Cardiac muscle cell (in vitro differentiated cells and primary cell): ENCODE results near the gene SELENOS. TPM values are rescaled to one million over a fixed set of nuclear protein-coding genes. Genes with fewer than 3 reads are reported as not detected.

Experiments
- DNase-seq, 2 donors: peaks; one replicate each; pipeline versions ENCODE4 v3.0.0 to v3.0.0-alpha.2; 2010 to 2017; ENCODE audit warnings: low read depth in 1 of 2, low spot score in 1 of 2
- H3K27ac ChIP-seq: fragments of 200-600 bp; sonication (generic); 2 replicates; pipeline ENCODE4 v1.5.1; 2016
- H3K27me3 ChIP-seq: fragments of 200-600 bp; sonication (generic); 2 replicates; pipeline ENCODE4 v1.6.0; 2016; ENCODE audit warnings: control low read depth
- H3K36me3 ChIP-seq: fragments of 200-600 bp; sonication (generic); 2 replicates; pipeline ENCODE4 v1.5.1; 2016; ENCODE audit warnings: control low read depth
- H3K4me1 ChIP-seq: fragments of 200-600 bp; sonication (generic); 2 replicates; pipeline ENCODE4 v1.8.1; 2017; ENCODE audit warnings: low read depth, mild to moderate bottlenecking, mixed run types
- H3K4me3 ChIP-seq: fragments of 200-600 bp; sonication (generic); 2 replicates; pipeline ENCODE4 v1.5.1; 2016; ENCODE audit warnings: mild to moderate bottlenecking
- H3K9me3 ChIP-seq: fragments of 200-600 bp; sonication (generic); 2 replicates; pipeline ENCODE4 v1.5.1; 2017; ENCODE audit warnings: low read depth, mild to moderate bottlenecking, control low read depth
- polyA plus RNA-seq: library from polyadenylated mRNA; unstranded; fragments of >200 nt; fragmentation: Nextera tagmentation; extraction: Ambion mirVana; gene quantifications from 2 replicates; pipeline ENCODE4 v1.2.1, GENCODE V29; 2016
- total RNA-seq: library from RNA; depleted of rRNA; stranded (reverse); fragments of >200 nt; gene quantifications from 2 replicates; pipeline ENCODE4 v1.2.3, GENCODE V29; 2016
- TF ChIP-seq, protein P1 (sequence below): IDR thresholded peaks from 2 replicates; pipeline ENCODE4 v1.5.1; 2012; ENCODE audit warnings: low read depth, mild to moderate bottlenecking, low read length

SELENOS gene
- total and polyA plus RNA-seq, 2 experiments from 2014 or later = 48.3 to 103 TPM

DNA sequence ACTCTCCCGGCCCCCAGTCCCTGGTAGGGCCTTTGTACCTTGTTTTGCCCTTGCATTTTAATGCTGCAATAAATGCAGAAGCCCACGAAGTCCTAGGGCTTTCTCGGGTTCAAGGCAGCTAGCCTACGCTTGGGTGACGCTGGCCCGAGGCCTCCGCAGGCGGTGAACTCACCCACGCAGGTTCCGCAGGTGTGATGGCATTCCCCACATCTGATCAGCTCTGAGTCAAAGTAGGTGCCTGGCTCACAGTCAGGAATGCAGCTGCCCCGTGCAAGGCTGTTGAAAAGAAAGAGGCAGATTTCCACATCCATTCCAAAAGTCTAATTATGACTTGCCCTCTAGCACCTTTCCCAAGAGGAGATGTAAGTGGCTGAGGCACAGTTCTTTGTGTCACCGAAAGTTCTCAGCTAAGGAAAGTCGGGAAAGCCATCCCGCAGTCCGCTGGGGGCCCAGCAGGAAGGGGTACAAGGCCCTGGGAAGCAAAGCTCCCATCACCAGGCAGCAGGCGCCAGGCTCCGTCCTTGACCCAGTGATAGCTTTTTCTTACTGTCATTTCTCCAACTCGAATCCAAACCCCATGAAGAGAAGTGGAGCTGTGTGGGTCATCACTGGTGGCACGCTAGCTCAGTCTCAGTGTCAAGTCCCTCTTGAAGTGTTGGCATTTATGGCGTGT lies 41.0 kb upstream of the SELENOS start:
- no peaks in the 10 kb centered on the region for H3K4me1 ChIP-seq
- no peaks in the 10 kb centered on the region for H3K36me3 ChIP-seq
- TF ChIP-seq, protein P1, sequence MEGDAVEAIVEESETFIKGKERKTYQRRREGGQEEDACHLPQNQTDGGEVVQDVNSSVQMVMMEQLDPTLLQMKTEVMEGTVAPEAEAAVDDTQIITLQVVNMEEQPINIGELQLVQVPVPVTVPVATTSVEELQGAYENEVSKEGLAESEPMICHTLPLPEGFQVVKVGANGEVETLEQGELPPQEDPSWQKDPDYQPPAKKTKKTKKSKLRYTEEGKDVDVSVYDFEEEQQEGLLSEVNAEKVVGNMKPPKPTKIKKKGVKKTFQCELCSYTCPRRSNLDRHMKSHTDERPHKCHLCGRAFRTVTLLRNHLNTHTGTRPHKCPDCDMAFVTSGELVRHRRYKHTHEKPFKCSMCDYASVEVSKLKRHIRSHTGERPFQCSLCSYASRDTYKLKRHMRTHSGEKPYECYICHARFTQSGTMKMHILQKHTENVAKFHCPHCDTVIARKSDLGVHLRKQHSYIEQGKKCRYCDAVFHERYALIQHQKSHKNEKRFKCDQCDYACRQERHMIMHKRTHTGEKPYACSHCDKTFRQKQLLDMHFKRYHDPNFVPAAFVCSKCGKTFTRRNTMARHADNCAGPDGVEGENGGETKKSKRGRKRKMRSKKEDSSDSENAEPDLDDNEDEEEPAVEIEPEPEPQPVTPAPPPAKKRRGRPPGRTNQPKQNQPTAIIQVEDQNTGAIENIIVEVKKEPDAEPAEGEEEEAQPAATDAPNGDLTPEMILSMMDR = no peak
- no peaks in the 10 kb centered on the region for H3K9me3 ChIP-seq
- H3K27ac ChIP-seq = no peak overlapping the region
- DNase-seq = no peak
- H3K27me3 ChIP-seq = peaks cover 5% of the 10 kb centered on the region
- no peak overlapping the region for H3K4me3 ChIP-seq

DNA sequence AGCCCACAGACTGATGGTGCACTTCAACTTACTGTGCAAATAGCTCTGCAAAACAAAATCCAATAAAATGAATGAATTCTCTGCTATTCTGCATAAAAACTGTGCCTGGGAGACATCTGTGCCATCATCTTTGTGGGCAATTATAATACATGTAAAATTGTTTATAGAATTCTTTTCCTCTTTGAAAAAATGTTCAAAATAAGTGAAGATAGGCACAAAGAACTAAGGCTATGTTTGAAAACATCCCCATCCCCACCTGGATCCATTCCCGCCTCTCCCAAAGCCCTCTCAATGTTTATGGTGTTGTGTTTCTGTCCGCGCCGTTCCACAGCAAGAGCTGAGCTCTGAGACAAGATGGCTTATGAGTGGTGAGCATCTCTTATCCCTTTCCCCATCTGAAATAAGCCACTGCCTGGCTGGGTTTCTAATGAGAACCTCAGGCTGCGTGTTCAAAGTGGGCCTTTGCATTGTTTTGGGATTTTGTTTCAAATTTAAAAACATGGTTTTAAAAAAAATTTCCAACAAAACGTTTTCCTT lies 40.1 kb upstream of the SELENOS start:
- Histone ChIP-seq H3K4me3 (no peak overlapping the region), H3K9me3 (no peaks in the 10 kb centered on the region), H3K36me3 (no peaks in the 10 kb centered on the region), H3K27me3 (peaks cover 5% of the 10 kb centered on the region), H3K27ac (no peak overlapping the region), H3K4me1 (no peaks in the 10 kb centered on the region)
- DNase-seq = no peak
- TF ChIP-seq, protein P1 = no peak

DNA sequence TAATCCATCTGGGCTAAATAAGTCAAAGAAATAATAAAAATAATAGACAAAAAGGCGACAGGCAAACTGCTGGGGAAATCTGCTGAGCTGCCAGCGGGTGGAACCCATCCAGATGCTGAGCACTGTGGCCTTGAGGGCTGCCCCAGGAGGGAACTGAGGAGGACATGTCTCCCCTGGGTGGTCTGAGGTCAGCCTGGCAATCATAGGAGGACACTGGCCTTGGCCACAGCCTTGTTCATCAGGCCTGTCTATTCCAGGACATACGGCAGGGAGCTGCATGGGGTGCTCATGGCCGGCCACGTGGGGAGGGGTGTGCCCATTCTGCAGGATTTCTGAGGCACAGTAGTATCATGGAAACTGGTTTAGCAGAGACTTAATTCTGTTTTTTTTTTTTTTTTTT lies 39.2 kb upstream of the SELENOS start:
- no peak for DNase-seq
- no peaks in the 10 kb centered on the region for H3K36me3 ChIP-seq
- no peaks in the 10 kb centered on the region for H3K4me1 ChIP-seq
- H3K27me3 ChIP-seq = peaks cover 5% of the 10 kb centered on the region
- TF ChIP-seq, protein P1 = no peak
- H3K4me3 ChIP-seq = no peak overlapping the region
- H3K9me3 ChIP-seq = no peaks in the 10 kb centered on the region
- no peak overlapping the region for H3K27ac ChIP-seq

DNA sequence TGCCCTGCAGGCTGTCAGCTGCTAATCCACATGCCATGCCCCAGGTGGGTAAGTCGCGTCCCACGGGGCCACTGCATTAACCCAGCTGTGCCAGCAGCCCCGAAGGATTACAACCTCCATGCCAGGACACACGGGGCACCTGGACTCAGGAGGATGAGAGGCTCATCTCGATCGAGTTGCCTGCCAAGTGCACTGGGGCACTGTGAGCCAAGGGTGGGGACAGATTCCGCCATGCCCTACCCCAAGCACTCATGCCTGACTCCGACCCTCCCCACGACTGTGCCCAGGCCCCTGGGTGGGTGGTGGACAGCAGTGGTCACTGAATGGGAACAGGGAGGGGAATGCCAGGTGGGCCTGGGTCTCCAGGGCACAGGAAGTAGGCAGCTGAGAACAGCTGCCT lies 38.5 kb upstream of the SELENOS start:
- no peaks in the 10 kb centered on the region for H3K9me3 ChIP-seq
- H3K4me1 ChIP-seq = no peaks in the 10 kb centered on the region
- TF ChIP-seq, protein P1 = no peak
- H3K27ac ChIP-seq = no peak overlapping the region
- no peaks in the 10 kb centered on the region for H3K36me3 ChIP-seq
- peaks cover 5% of the 10 kb centered on the region for H3K27me3 ChIP-seq
- DNase-seq = no peak
- H3K4me3 ChIP-seq = no peak overlapping the region

DNA sequence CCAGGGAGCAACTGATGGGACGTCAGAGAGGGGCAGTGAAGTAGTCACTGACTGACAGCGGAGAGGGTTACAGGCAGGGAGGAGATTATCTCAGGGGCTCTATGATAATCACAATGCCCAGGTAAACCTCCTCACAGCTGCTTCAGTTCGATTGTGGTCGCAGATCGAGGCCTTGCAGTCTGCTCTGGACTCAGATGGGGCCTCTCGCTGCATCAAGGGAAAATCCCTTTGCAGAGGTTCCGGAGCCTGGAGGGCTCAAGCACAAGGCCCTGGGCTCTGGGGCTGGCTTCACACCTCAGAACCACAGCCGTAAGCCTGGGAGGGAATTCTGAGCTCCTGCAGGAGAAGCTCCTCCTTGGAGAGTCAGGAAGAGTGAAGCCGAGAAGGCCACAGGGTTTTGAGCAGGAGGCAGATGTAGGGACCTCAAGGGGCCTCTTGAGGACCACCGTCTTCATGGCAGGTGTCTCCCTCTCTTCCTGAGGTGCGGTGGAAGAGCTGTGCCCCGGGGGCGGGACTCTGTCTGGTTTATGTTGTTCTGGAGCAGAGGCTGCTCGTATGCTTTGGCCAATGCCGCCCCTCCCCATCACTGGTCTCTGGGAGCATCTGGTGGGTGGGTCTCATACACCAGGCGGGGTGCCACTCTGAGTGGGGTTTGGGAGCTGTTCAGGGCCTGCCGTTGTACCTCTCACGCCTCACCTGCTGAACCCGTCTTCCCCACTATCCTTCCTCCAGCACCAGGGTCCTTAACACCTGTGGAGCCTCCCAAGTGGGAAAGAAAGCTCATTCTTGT lies 37.2 kb upstream of the SELENOS start:
- Histone ChIP-seq H3K36me3 (no peaks in the 10 kb centered on the region), H3K4me1 (no peaks in the 10 kb centered on the region), H3K9me3 (no peaks in the 10 kb centered on the region), H3K27me3 (peaks cover 2% of the 10 kb centered on the region), H3K27ac (no peak overlapping the region), H3K4me3 (no peak overlapping the region)
- TF ChIP-seq, protein P1 = no peak
- no peak for DNase-seq
